Keratinocyte (primary cell): ENCODE results near the gene SDF4. TPM values are rescaled to one million over a fixed set of nuclear protein-coding genes. Genes with fewer than 3 reads are reported as not detected.

Source experiments
- DNase-seq: peaks from one replicate; pipeline ENCODE4 v3.0.0-alpha.2; 2011; ENCODE audit warnings: low read depth, missing footprints, low spot score
- FAIRE-seq: peaks from 2 replicates; lab custom pipeline; 2011; peaks lifted over from hg19 to GRCh38; lab: Jason Lieb, UNC
- H2AFZ ChIP-seq: 2 replicates; pipeline ENCODE4 v1.6.0; 2012; ENCODE audit warnings: low read length, control low read depth, inconsistent platforms; ENCODE audit not compliant: control insufficient read depth
- H3K27ac ChIP-seq: 2 replicates; pipeline ENCODE4 v1.5.1; 2011; ENCODE audit warnings: low read length; ENCODE audit not compliant: control insufficient read depth, insufficient read depth
- H3K27me3 ChIP-seq: 3 replicates; pipeline ENCODE4 v1.6.0; 2011; ENCODE audit warnings: low read length; ENCODE audit not compliant: control insufficient read depth, insufficient read depth; ENCODE audit errors: extremely low read depth
- H3K36me3 ChIP-seq, 2 experiments: 2 replicates in 1 of 2; 3 replicates in 1 of 2; pipeline ENCODE4 v1.5.1; 2011; ENCODE audit warnings: low read length in 2 of 2, mild to moderate bottlenecking in 1 of 2; ENCODE audit not compliant: control insufficient read depth in 2 of 2, insufficient read depth in 2 of 2; ENCODE audit errors: extremely low read depth in 1 of 2
- H3K4me1 ChIP-seq: 3 replicates; pipeline ENCODE4 v1.5.1; 2011; ENCODE audit warnings: low read length; ENCODE audit not compliant: control insufficient read depth, insufficient read depth; ENCODE audit errors: extremely low read depth
- H3K4me2 ChIP-seq: 3 replicates; pipeline ENCODE4 v1.6.0; 2011; ENCODE audit warnings: low read depth, low read length; ENCODE audit not compliant: control insufficient read depth, insufficient read depth; ENCODE audit errors: extremely low read depth
- H3K4me3 ChIP-seq, 3 experiments: fragments of 200-600 bp in 1 of 3; sonication (generic) in 1 of 3; 2 replicates in 2 of 3; 3 replicates in 1 of 3; pipeline ENCODE4 v1.5.1; 2011 to 2016; ENCODE audit warnings: low read length in 3 of 3, mild to moderate bottlenecking in 3 of 3, control low read depth in 2 of 3, inconsistent platforms in 1 of 3, low read depth in 1 of 3, mixed read lengths in 1 of 3, mixed run types in 1 of 3, moderate library complexity in 1 of 3; ENCODE audit not compliant: control insufficient read depth in 2 of 3, insufficient read depth in 2 of 3; ENCODE audit errors: extremely low read depth in 1 of 3
- H3K79me2 ChIP-seq: 2 replicates; pipeline ENCODE4 v1.6.0; 2012; ENCODE audit warnings: low read length; ENCODE audit not compliant: control insufficient read depth, insufficient read depth
- H3K9ac ChIP-seq: 3 replicates; pipeline ENCODE4 v1.6.0; 2011; ENCODE audit warnings: low read length; ENCODE audit not compliant: control insufficient read depth, insufficient read depth; ENCODE audit errors: extremely low read depth
- H3K9me1 ChIP-seq: 3 replicates; pipeline ENCODE4 v1.6.0; 2011; ENCODE audit warnings: low read length; ENCODE audit not compliant: control insufficient read depth, insufficient read depth; ENCODE audit errors: extremely low read depth
- H3K9me3 ChIP-seq: 2 replicates; pipeline ENCODE4 v1.5.1; 2012; ENCODE audit warnings: low read depth, low read length; ENCODE audit not compliant: control insufficient read depth
- H4K20me1 ChIP-seq: 3 replicates; pipeline ENCODE4 v1.6.0; 2011; ENCODE audit warnings: low read length; ENCODE audit not compliant: control insufficient read depth, insufficient read depth; ENCODE audit errors: extremely low read depth
- CTCF ChIP-seq, 3 experiments: IDR thresholded peaks in 1 of 3; conservative IDR thresholded peaks in 1 of 3; optimal IDR thresholded peaks in 1 of 3; 2 replicates in 2 of 3; 3 replicates in 1 of 3; pipeline versions ENCODE3 to v1.5.1; 2011; ENCODE audit warnings: low read length in 3 of 3, mild to moderate bottlenecking in 3 of 3, moderate library complexity in 2 of 3, control low read depth in 1 of 3, inconsistent platforms in 1 of 3; ENCODE audit not compliant: insufficient read depth in 2 of 3; ENCODE audit errors: extremely low read depth in 1 of 3
- EZH2 ChIP-seq: IDR thresholded peaks from one replicate; pipeline ENCODE4 v1.6.1; 2012; ENCODE audit warnings: inconsistent platforms, mild to moderate bottlenecking, low read length, moderate library complexity
- dilution Hi-C: fragments of 300-500 bp; cut with MboI; formaldehyde crosslinking; loops from one replicate; pipeline ENCODE4 v1.7.0; 2020; ENCODE audit warnings: low sequenced_read_pairs; ENCODE audit not compliant: extremely low pct_ligation_motif_present
- polyA plus RNA-seq, 5 experiments: library from polyadenylated mRNA; depleted of rRNA in 3 of 5; stranded (reverse) in 3 of 5; stranded (forward) in 1 of 5; unstranded in 1 of 5; fragments of >200 nt; gene quantifications; 1 replicate in 1 of 5; 2 replicates in 3 of 5; 3 replicates in 1 of 5; pipeline versions ENCODE4 v1.2.1 to v1.2.3, GENCODE V29; 2011 to 2012; ENCODE audit warnings: missing spikeins in 2 of 5, low read depth in 1 of 5, low replicate concordance in 1 of 5

Gene SDF4
- polyA plus RNA-seq, 1 donor (not counting 4 experiments of a cell fraction or from before 2014, with no cell fraction given), result 66.3 TPM

GRCh38 chr1:1181129-1181937, 50.5 kb downstream of the SDF4 start:
- Histone ChIP-seq H3K27me3 (peaks cover 7% of the 10 kb centered on the region), H3K4me1 (no peaks in the 10 kb centered on the region), H3K4me3 (no peak overlapping the region), H3K9me3 (no peaks in the 10 kb centered on the region), H3K4me2 (no peak overlapping the region), H3K9ac (no peak overlapping the region), H3K36me3 (no peaks in the 10 kb centered on the region), H3K27ac (no peak overlapping the region), H3K79me2 (no peaks in the 10 kb centered on the region), H4K20me1 (no peaks in the 10 kb centered on the region), H2AFZ (no peak overlapping the region), H3K9me1 (no peaks in the 10 kb centered on the region)
- DNase-seq (no peak), FAIRE-seq (no peak)
- no peak for TF ChIP-seq EZH2
- TF ChIP-seq CTCF (optimal IDR thresholded peaks at IDR 0.05 in 1 of 3, IDR thresholded peaks at IDR 0.05 in 1 of 3, conservative IDR thresholded peaks at IDR 0.05 in 1 of 3; ENCODE audit: extremely low read depth in 1 of 3, insufficient read depth in 2 of 3, low read length in 3 of 3), result no peak
- dilution Hi-C loops, result no loop called here

GRCh38 chr1:1179983-1180861, 51.6 kb downstream of the SDF4 start:
- H3K27ac ChIP-seq, result no peak overlapping the region
- DNase-seq (no peak), FAIRE-seq (no peak)
- H3K4me2 ChIP-seq, result no peak overlapping the region
- no peak overlapping the region for H3K4me3 ChIP-seq
- H3K4me1 ChIP-seq, result no peaks in the 10 kb centered on the region
- H2AFZ ChIP-seq, result no peak overlapping the region
- no peaks in the 10 kb centered on the region for H3K9me1 ChIP-seq
- peaks cover 3% of the 10 kb centered on the region for H3K27me3 ChIP-seq
- dilution Hi-C loops, result no loop called here
- no peaks in the 10 kb centered on the region for H4K20me1 ChIP-seq
- no peak overlapping the region for H3K9ac ChIP-seq
- no peaks in the 10 kb centered on the region for H3K79me2 ChIP-seq
- TF ChIP-seq CTCF (optimal IDR thresholded peaks at IDR 0.05 in 1 of 3, IDR thresholded peaks at IDR 0.05 in 1 of 3, conservative IDR thresholded peaks at IDR 0.05 in 1 of 3; ENCODE audit: extremely low read depth in 1 of 3, insufficient read depth in 2 of 3, low read length in 3 of 3) (no peak), EZH2 (no peak)
- H3K9me3 ChIP-seq, result no peaks in the 10 kb centered on the region
- H3K36me3 ChIP-seq, result no peaks in the 10 kb centered on the region
